ENCODE results near the gene NR4A1.

The NR4A1 gene

DNA sequence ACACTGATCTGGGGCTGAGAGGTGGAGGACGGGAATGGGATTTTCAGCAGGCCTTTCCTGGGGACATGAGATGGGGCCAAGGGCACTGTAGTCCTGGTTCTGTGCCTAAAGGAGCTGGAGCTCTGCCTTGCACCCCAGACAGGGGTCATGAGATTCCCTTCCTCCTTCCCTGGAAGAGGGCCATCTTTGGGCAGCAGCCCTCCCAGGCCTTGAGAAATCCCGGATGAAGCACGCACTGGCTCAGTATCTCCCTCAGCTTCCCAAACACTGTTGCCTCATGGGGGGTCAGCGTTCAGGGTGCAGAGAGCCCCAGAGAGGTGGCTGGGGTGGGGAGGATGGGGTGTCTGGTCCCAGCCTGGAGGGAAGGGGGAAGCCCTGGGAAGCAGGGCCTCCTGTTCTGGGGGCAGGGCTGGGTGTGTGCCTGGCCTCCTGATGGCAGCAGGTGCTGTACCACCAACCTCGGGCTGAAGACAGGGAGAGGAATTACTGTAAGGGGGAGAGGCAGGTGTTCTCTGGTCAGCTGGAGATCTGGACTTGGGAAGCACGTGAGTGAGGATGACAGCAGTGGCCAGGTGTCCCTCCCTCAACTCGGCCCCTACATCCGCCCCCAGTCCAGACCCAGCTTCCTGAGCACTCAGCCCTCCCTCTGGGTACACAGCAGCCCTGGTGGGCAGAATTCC lies 8.4 kb upstream of the NR4A1 start:
- no peak for DNase-seq

- no peak for DNase-seq
Observed at GRCh38 chr12:52043386-52044212, 7.6 kb upstream of the NR4A1 start.

- DNase-seq = no peak
Observed at GRCh38 chr12:52044292-52044983, 6.8 kb upstream of the NR4A1 start.

- no peak for DNase-seq
Observed at GRCh38 chr12:52045794-52046199, 5.4 kb upstream of the NR4A1 start.

DNA sequence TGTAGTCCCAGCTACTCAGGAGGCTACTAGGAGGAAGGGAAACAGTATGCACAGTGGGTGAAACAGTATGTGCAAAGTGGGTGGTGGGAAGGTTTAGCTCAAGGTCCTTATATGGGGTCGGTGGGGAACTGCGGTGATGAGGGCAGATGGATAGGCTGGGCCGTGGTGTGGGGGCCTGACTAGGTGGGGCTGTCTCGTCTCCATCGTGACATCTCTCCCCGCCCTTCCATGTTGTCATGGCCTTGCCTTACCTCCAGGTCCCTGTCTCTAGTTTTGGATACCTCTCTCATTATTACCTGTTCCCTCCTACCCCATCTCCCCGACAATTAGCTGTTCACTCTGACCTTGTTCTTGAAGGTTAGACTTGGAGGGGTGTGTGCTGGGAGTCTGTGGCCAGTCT lies 4.4 kb upstream of the NR4A1 start:
- no peak for DNase-seq

- no peak for DNase-seq
Observed at GRCh38 chr12:52049286-52049685, 2.0 kb upstream of the NR4A1 start.

- DNase-seq = no peak
Observed at GRCh38 chr12:52049688-52050087, 1.6 kb upstream of the NR4A1 start.

GRCh38 chr12:52050116-52050757 lies 1.0 kb upstream of the NR4A1 start:
- DNase-seq = no peak

GRCh38 chr12:52052468-52053186 lies 1.4 kb downstream of the NR4A1 start:
- no peak for DNase-seq

- no peak for DNase-seq
Observed at GRCh38 chr12:52053536-52054209, 2.4 kb downstream of the NR4A1 start.

DNA sequence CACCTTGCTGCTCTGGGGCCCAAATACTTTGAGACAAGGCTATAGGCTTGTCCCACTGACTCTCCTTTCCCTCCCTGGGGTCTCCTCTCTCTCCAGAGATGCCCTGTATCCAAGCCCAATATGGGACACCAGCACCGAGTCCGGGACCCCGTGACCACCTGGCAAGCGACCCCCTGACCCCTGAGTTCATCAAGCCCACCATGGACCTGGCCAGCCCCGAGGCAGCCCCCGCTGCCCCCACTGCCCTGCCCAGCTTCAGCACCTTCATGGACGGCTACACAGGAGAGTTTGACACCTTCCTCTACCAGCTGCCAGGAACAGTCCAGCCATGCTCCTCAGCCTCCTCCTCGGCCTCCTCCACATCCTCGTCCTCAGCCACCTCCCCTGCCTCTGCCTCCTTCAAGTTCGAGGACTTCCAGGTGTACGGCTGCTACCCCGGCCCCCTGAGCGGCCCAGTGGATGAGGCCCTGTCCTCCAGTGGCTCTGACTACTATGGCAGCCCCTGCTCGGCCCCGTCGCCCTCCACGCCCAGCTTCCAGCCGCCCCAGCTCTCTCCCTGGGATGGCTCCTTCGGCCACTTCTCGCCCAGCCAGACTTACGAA lies 3.1 kb downstream of the NR4A1 start:
- no peak for DNase-seq

DNA sequence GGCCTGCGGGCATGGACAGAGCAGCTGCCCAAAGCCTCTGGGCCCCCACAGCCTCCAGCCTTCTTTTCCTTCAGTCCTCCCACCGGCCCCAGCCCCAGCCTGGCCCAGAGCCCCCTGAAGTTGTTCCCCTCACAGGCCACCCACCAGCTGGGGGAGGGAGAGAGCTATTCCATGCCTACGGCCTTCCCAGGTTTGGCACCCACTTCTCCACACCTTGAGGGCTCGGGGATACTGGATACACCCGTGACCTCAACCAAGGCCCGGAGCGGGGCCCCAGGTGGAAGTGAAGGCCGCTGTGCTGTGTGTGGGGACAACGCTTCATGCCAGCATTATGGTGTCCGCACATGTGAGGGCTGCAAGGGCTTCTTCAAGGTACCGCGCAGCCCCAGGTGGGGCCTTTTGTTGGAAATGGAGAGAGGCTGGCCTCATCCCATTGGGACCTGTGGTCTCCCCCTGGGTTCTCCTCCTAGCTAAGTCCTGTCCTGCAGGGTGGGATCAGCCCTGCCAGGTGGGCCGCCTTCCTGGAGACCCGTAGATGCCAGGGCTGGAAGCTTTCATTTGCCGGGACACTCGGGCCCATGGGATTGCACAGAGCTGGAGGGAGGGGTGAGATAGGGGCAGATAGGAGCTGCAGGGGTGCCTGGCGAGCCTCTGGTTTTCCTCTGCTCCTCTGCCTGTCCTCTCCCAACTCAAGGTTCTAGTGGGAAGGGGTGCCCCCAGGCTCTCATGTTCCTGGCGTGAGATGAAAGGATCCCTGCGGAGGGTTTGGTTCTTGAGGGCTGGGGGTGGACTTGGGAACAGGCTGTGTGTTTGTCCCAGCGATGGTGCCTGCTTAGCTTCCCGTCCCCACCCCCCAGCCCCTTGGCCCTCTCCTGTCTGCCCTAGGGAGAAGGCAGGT lies 3.8 kb downstream of the NR4A1 start:
- no peak for DNase-seq

DNA sequence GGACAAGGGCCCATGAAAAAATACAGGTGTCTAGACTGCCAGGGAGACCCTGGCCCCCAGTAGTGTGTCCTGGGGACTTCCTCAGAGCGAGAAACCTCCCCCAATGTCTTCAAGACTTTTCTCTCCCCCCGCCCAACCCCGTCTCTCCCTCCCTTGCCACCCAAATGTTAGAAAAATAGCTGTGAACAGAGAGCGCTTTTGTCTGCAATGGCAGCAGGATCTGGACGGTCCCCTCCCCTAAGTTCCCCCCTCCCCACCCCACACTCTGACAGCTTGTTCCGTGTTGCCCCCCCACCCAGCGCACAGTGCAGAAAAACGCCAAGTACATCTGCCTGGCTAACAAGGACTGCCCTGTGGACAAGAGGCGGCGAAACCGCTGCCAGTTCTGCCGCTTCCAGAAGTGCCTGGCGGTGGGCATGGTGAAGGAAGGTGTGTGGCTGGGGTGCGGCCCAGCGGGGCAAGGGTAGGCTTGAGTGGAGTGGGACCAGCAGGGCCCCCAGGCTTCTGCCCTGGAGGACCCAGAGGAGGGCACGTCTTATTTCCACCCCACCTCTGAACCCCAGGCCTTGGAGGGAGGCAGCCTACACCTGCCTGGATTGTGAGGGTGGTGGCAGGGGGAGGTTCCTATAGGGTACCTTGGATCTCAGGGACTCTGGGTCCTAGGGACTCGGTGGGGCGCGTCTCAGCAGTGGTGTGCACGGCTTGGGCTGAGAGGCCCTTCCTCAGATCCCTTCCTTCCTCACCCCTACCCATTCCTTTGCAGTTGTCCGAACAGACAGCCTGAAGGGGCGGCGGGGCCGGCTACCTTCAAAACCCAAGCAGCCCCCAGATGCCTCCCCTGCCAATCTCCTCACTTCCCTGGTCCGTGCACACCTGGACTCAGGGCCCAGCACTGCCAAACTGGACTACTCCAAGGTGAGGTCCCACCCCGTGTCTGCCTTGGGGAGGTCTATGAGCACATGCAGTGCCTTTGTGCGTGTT lies 4.8 kb downstream of the NR4A1 start:
- DNase-seq = no peak

- DNase-seq = no peak
Observed at GRCh38 chr12:52056801-52057637, 5.8 kb downstream of the NR4A1 start.

- DNase-seq = no peak
Observed at GRCh38 chr12:52057638-52058576, 6.7 kb downstream of the NR4A1 start.

- no peak for DNase-seq
Observed at GRCh38 chr12:52058631-52059361, 7.6 kb downstream of the NR4A1 start.
